GM19025 (cell line): ENCODE results near the gene UNCX.
"Not testable (repeated sequence)": the region's sequence is repeated elsewhere in the genome, so short reads cannot be mapped to it uniquely, and the experiment has no call there.

Source experiments
- ATAC-seq: cut with Tn5 transposase; IDR thresholded peaks from one replicate; pipeline ENCODE4 v1.9.1; 2021; ENCODE audit warnings: mild to moderate bottlenecking, low read depth, moderate library complexity; ENCODE audit not compliant: unreplicated experiment

Gene UNCX

DNA sequence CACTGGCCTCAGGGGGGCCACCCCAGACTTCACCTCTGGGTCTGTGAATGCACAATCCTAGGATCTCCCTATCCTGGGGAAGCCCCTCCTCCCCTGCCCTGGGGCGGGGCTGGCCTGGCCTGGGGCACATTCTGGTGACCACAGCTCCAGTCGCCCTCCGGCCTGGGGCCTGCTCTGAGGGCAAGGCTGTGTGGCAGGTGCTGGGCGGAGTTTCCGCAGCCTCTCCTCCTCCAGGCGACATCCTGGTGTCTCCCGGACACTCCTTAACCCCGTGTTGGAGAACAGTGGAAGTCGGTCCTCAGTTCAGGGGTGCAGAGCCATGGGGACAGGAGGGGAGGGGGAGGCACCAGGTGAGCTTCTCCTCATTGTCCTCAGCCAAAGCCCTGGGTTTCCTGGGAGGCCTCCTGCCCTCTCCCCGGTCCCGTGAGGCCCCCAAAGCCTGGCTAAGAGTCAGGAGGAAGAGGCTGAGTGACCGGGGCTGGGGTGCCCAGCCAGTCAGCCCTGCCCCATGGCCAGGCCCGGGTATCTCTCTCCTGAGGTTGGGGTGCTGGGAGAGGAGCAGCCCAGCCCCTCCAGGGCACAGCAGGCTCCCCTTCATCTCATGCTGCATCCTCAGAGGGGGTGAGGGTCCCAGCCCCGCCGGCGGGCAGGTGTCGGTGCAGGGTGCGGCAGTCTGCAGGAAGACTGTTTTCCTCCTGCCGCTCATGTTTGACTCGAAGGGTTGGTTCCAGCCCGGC is 22.6 kb downstream of the UNCX start:
- ATAC-seq: no peak

GRCh38 chr7:1255817-1256340 is 23.2 kb downstream of the UNCX start:
- no peak for ATAC-seq

DNA sequence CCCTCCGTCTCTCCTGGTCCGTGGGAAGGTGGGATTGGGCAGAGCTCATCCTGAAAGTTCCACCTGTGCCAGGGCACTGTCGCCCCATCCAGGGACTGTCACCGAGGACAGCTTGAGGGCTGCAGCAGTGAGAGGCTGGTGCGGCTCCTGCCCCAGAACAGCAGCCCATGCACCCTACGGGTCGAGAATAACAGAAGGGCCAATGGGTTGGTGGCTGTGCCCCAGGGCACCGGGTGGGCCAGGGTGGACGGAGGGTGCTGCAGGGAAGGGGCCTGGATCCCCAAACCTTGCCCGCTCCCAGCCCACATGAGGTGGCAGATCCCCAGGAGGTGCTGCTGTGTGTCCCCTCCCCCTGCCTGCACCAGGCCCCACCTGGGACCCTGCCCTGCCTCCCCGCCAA is 23.9 kb downstream of the UNCX start:
- ATAC-seq: no peak

DNA sequence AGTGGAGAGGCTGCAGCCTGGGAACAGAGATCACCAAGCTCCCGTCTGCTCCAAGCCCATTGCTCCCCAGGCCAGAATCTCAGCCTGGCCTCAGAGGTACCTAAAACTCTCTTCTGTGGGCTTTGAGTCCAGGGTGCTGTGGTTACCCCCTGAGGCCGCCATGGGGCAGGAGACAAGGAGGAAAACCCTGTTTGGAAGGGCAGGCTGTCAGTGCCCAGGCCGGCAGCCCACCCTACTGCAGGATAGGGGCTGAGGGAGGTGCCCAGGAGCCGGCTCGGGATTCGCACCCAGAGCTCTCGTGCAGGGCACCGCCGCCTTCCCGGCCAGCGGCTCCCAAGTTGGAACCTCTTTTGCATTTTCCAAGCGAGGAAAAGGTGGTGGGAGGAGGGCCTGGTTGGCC is 24.5 kb downstream of the UNCX start:
- no peak for ATAC-seq

DNA sequence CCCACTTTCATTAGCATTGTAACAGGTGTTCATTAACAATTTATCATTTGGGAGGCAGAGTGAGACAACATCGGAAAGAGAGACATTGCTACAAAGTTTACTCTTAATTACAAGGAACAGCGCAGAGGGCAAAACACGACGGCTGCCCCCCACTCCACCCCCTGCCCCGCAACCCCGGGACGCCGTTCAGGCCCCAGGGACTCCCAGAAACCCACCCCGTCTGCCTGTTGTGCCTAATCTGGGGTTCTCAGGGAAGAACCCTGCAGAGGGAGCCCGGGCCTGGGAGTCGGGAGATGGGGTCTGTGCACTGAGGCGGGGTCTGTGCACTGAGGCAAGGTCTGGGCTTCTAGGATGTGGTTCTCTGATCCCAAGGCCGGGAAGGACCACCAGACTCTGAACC is 25.2 kb downstream of the UNCX start:
- no peak for ATAC-seq

DNA sequence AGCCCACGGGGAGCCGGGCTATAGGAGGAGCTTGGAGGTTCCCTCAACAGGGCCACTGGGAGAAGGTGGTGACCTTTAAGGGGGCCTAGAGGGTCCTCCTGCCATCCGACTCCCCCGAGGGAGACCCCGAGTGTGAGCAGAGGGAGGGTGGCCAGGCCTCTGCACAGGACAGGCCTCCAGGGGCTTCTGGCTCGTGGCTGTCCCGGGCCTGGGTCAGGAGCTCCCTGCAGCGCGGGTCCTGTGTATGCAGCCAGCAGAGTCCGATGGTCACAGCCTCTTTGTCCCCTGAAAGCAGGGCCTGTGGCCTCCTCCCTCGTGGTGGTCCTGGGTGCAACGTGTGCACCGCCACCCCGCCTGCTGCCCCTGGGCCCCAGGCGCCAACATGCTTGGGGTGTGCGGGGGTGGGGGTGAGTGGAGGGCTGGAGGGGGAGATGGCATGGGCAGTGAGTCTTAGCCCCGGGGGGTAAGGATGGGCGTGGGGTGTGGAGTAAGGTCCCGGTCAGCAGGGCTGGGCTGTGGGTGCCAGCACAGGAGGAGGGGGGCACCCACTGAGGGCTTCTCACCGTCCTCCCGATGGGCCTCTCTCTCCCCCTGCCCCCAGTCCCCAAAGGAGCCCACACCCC is 27.1 kb downstream of the UNCX start:
- ATAC-seq: no peak

DNA sequence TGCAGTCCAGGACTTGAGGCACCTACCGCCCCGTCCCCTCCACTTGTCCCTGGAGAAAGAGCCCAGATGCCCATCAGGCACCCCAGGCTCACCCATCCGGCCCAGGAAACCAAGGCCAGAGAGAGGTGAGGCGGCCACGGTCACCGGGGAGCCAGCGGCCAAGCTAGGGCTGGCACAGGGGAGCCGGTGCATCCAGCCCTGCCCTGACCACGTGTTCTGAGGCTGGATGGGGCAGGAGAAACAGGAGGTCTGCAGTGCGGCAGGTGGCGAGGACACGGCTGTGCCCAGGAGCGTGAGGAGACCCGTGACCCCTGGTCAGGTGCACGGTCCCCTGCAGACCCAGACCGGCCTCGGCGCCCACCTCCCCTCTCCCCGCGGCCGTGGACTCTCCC is 27.6 kb downstream of the UNCX start:
- ATAC-seq: no peak

DNA sequence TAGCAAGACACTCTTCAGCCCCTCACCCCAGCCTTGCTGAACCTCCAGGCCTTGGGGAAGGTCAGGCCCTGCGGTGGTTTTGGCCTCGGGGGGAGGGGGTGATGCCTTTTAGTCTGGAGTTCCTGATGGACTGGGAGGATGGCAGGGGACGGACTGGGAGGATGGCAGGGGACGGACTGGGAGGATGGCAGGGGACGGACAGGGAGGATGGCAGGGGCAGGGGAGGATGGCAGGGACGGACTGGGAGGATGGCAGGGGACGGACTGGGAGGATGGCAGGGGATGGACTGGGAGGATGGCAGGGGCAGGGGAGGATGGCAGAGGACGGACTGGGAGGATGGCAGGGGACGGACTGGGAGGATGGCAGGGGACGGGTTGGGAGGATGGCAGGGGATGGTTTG is 28.4 kb downstream of the UNCX start:
- not testable (repeated sequence) for ATAC-seq

DNA sequence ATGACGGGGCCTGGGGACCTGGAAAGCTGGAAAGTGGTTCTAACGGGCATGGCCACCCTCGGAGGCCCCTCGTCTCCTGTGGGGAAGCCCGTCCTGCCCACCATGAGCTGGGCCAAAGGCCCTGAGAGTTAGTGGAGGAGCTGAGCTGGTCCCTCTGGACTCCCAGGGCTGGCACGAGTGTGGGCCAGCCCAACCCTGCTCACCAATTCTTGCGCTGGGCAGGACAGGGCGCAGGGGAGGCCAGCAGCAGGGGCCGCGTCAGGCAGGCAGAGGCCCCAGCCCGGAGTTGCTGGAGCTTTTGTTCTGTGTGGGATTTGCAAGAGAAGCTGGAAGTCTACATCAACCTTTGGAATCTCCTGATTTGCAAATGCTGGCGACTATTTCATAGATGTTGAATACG is 29.8 kb downstream of the UNCX start:
- no peak for ATAC-seq

DNA sequence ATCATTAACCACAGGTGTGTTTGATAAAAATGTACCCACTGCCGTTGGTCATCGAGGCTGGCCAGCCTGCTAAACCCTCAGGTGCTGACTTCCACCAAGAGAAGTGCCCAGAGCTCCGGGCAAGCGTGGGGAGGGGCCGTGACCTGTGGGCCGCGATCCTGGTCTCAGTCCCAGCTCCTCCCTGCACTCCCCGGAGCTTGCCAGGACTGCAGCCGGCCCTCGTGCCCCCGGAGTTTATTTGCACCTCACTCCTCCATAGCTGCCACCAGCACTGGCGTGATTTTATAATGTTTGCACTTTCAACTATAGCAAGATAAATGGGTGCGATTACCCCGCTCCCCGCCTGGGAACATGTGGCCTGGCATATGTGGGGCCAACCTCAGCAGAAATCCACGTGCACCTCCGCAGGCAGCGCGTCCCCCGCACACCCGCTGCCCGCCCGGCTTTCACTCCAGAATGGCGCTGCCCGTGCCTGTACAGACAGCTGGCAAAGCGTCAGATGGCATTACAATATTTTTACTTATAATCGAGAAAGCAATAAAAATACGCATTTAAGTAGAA is 30.8 kb downstream of the UNCX start:
- no peak for ATAC-seq

DNA sequence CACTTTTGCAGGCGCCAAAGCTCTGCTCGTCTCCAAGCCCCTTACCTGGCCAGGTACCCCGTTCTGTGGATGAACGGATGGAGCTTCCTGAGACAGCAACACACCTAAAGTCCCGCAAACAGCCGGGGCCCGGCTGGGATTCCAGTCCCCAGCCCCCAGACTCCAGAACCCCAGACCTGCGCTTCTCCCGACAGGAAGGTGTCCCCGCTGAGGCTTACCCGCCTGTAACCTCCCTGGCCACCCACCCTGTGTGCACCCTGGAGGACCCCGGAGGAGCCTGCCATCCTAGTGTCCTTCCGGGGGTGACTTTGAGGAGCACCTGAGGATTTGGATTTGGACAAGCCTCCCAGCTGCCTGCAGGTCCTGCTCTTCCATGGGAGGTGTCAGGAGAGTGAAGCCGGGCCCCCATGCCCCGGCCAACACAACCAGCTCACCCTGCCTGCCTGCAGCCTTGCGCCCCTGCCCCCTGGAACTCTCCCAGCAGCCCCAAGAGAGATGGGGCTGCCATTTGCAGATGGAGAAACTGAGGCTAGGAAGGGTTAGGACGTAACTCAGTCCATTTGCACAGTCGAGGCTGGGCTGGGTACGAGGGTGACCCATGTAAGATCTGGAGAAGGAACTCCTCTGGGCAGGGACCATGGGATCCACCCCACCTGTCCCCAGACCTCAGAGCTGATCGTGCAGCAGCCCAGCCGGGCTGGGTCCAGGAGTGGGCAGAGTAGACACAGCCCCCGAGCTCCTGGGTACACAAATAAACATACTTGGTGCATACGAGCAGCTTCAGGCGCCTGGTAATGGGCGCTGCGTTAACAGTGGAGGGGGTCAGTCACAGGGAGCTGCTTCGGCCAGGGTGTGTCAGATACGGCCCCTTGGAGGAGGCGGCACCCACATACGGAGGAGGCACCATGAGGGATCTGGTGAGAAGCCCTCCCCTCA is 31.9 kb downstream of the UNCX start:
- ATAC-seq: no peak

GRCh38 chr7:1267016-1267900 is 34.6 kb downstream of the UNCX start:
- ATAC-seq: no peak

DNA sequence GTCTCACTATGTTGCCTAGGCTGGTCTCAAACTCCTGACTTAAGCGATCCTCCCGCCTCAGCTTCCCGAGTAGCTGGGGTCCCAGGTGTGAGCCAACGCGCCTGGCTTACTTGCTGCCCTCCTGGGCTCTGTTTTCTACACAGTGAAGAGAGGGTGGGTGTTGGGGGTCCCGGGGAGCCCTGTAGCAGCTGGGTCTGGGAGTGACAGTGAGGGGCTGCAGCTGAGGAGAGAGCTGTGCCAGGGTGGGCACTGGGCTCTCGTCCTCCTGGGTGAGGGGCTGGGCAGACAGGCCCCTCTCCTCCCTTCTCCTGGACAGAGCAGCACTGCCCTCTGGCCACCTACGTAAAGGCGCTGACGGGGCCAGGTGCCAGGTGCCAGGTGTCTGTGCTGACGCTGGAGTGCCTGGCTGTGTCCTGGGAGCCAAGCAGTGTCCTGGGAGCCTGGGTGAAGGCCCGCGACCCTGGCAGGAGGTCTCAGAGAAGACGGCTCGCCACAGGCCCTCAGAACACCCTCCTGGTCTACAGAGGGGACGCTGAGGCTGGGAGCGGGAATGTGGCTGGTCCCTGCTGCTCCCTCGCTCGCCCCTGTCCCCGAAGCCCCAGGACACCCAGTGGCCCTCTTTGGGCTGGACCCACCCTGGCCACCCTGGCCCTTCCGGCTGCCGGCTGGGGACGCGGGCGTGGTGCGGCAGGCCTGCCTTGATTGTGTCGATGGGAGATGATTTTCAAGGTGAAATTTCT is 35.6 kb downstream of the UNCX start:
- ATAC-seq: no peak

GRCh38 chr7:1268866-1269265 is 36.2 kb downstream of the UNCX start:
- ATAC-seq: no peak

- ATAC-seq: no peak
Observed at GRCh38 chr7:1269336-1269890, 36.7 kb downstream of the UNCX start.

- ATAC-seq: no peak
Observed at GRCh38 chr7:1270181-1270580, 37.5 kb downstream of the UNCX start.

GRCh38 chr7:1271046-1271445 is 38.4 kb downstream of the UNCX start:
- ATAC-seq: no peak

DNA sequence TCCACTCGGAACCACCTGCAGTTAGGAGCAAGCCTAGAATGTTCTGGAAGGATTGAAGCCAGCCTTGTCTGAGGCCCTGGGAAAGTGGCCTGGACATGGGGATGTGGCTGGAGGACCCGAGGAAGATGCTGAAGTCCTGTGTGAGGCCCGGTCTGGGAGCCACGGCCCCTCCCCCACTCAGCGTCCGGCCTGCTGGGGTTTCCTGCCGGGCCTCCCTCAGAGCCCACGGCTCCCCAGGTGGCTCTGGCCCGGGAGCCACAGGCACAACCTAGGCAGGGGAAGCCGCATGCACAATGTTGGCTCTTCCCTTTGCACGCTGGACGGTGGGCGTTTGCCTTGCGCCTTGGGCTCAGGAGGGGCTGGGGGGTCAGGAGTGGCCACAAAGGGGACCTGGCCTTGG is 39.0 kb downstream of the UNCX start:
- no peak for ATAC-seq

GRCh38 chr7:1272136-1272535 is 39.5 kb downstream of the UNCX start:
- not testable (repeated sequence) for ATAC-seq
